GM10266 (cell line): ENCODE data around the gene BICC1.

Source experiments
- DNase-seq: peaks from one replicate; pipeline ENCODE4 v3.0.0; 2012; ENCODE audit errors: extremely low spot score
- CTCF ChIP-seq: IDR thresholded peaks from 2 replicates; pipeline ENCODE4 v1.5.1; 2012; ENCODE audit warnings: mild to moderate bottlenecking, low read depth; ENCODE audit not compliant: control insufficient read depth, insufficient read depth; ENCODE audit errors: missing control alignments

BICC1 gene

GRCh38 chr10:58645416-58646146 lies 132.9 kb downstream of the BICC1 start:
- TF ChIP-seq CTCF, result no peak
- DNase-seq, result no peak

- TF ChIP-seq CTCF, result no peak
- DNase-seq, result no peak
Observed at GRCh38 chr10:58647376-58648112, 134.9 kb downstream of the BICC1 start.

GRCh38 chr10:58648131-58648530 lies 135.5 kb downstream of the BICC1 start:
- no peak for TF ChIP-seq CTCF
- no peak for DNase-seq

- no peak for TF ChIP-seq CTCF
- no peak for DNase-seq
Observed at GRCh38 chr10:58651040-58651439, 138.4 kb downstream of the BICC1 start.

GRCh38 chr10:58651742-58652141 lies 139.1 kb downstream of the BICC1 start:
- DNase-seq, result no peak
- TF ChIP-seq CTCF, result no peak

- no peak for DNase-seq
- no peak for TF ChIP-seq CTCF
Observed at GRCh38 chr10:58653139-58653538, 140.5 kb downstream of the BICC1 start.
